Bronchial epithelial cell (primary cell): Measurements from ENCODE around the gene BTG2. TPM values are rescaled to one million over a fixed set of nuclear protein-coding genes. Genes with fewer than 3 reads are reported as not detected.
A peak's percentile ranks its signal among the peaks of the same experiment; 100 is the strongest.

Experiments used
- DNase-seq: peaks from one replicate; pipeline ENCODE4 v3.0.0-alpha.2; 2010; ENCODE audit warnings: low read depth
- FAIRE-seq: peaks from 2 replicates; lab custom pipeline; 2011; peaks lifted over from hg19 to GRCh38; lab: Jason Lieb, UNC
- H3K27me3 ChIP-seq: 2 replicates; pipeline ENCODE4 v1.5.1; 2011; ENCODE audit warnings: low read length; ENCODE audit not compliant: control insufficient read depth, insufficient read depth
- H3K36me3 ChIP-seq: 2 replicates; pipeline ENCODE4 v1.5.1; 2011; ENCODE audit warnings: low read length; ENCODE audit not compliant: control insufficient read depth, insufficient read depth
- H3K4me3 ChIP-seq: 2 replicates; pipeline ENCODE4 v1.5.1; 2011; ENCODE audit warnings: mild to moderate bottlenecking, low read depth, low read length, control low read depth
- CTCF ChIP-seq: IDR thresholded peaks from 2 replicates; pipeline ENCODE4 v1.5.1; 2011; ENCODE audit warnings: mild to moderate bottlenecking, moderate library complexity, low read length, control low read depth, inconsistent platforms; ENCODE audit not compliant: insufficient read depth, severe bottlenecking
- total RNA-seq: library from RNA; depleted of rRNA; stranded (reverse); fragments of >200 nt; gene quantifications from 2 replicates; pipeline ENCODE4 v1.2.1, GENCODE V29; 2014

BTG2 gene
- total RNA-seq, 1 donor from 2014 or later = 12.9 TPM

- no peaks in the 10 kb centered on the region for H3K27me3 ChIP-seq
- DNase-seq = peak; percentile 65
- H3K36me3 ChIP-seq = no peaks in the 10 kb centered on the region
- no peak for FAIRE-seq
- no peak for TF ChIP-seq CTCF
- H3K4me3 ChIP-seq = no peak overlapping the region
Measured at GRCh38 chr1:203278885-203279406, 26.4 kb upstream of the BTG2 start.

- Histone ChIP-seq H3K4me3 (no peak overlapping the region), H3K27me3 (no peaks in the 10 kb centered on the region), H3K36me3 (no peaks in the 10 kb centered on the region)
- TF ChIP-seq CTCF = no peak
- DNase-seq = no peak
- FAIRE-seq = no peak
Measured at GRCh38 chr1:203280061-203280460, 25.3 kb upstream of the BTG2 start.

- no peaks in the 10 kb centered on the region for H3K36me3 ChIP-seq
- FAIRE-seq = no peak
- DNase-seq = peak; percentile 85
- H3K4me3 ChIP-seq = no peak overlapping the region
- H3K27me3 ChIP-seq = no peaks in the 10 kb centered on the region
- peak; percentile 49 for TF ChIP-seq CTCF
Measured at GRCh38 chr1:203281033-203281432, 24.3 kb upstream of the BTG2 start.

- H3K36me3 ChIP-seq = no peaks in the 10 kb centered on the region
- H3K27me3 ChIP-seq = no peaks in the 10 kb centered on the region
- no peak overlapping the region for H3K4me3 ChIP-seq
- no peak for TF ChIP-seq CTCF
- FAIRE-seq (no peak), DNase-seq (no peak)
Measured at GRCh38 chr1:203281851-203282661, 23.3 kb upstream of the BTG2 start.

GRCh38 chr1:203282720-203283542 lies 22.4 kb upstream of the BTG2 start:
- DNase-seq = no peak
- no peak for TF ChIP-seq CTCF
- Histone ChIP-seq H3K4me3 (no peak overlapping the region), H3K36me3 (no peaks in the 10 kb centered on the region), H3K27me3 (no peaks in the 10 kb centered on the region)
- no peak for FAIRE-seq
